ENCODE measurements around the gene RALGPS1.

RALGPS1 gene

DNA sequence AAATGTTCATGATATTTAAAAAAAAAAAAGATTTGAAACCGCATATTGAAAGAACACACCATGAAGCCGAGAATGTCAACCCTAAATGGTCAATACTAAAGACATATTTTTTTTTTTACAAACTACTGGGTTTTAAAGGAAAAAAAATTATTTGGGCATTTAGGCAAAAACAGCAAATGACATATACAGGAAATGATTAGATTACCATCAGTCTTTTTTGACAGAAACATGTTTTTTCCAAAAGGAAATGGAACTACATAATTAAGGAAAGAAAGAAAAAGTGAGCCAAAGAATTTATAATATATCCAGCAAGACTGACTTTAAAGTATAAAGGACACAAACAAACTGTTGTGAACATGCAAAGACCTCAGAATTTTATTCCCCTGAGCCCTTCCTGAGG, 56.7 kb downstream of the RALGPS1 start:
- Histone ChIP-seq H3K36me3 (ENCODE audit: control insufficient read depth in 1 of 2, insufficient read depth in 2 of 2, low read length in 2 of 2) (no peaks in the 10 kb centered on the region), H3K14ac (ENCODE audit: low read length) (no peak overlapping the region), H2AK5ac (ENCODE audit: low read length) (no peak overlapping the region), H2BK120ac (ENCODE audit: insufficient read depth, low read length, poor library complexity) (no peak overlapping the region), H3K4me1 (ENCODE audit: control insufficient read depth in 1 of 2, insufficient read depth in 2 of 2, low read length in 2 of 2) (no peaks in the 10 kb centered on the region), H4K8ac (ENCODE audit: low read depth, low read length) (no peak overlapping the region), H3K27me3 (ENCODE audit: insufficient read depth, low read length) (no peaks in the 10 kb centered on the region), H3K18ac (ENCODE audit: low read length) (no peak overlapping the region), H3K79me1 (ENCODE audit: low read length) (no peaks in the 10 kb centered on the region), H4K12ac (ENCODE audit: low read depth, low read length) (no peak overlapping the region), H3K79me2 (ENCODE audit: control insufficient read depth, insufficient read depth, low read length, poor library complexity) (no peaks in the 10 kb centered on the region), H3K4ac (ENCODE audit: low read depth, low read length) (no peak overlapping the region), H2BK12ac (ENCODE audit: low read length) (no peak overlapping the region), H2BK5ac (ENCODE audit: low read depth, low read length, poor library complexity) (no peak overlapping the region), H3K9ac (ENCODE audit: low read length) (no peak overlapping the region), H2AFZ (ENCODE audit: insufficient read depth, low read length, poor library complexity) (no peak overlapping the region), H3K4me3 (ENCODE audit: low read depth, low read length) (no peak overlapping the region), H4K91ac (ENCODE audit: low read depth, low read length) (no peak overlapping the region), H3K23ac (ENCODE audit: low read length) (no peak overlapping the region), H3K9me3 (ENCODE audit: insufficient read depth, low read depth, low read length) (no peaks in the 10 kb centered on the region), H3K27ac (ENCODE audit: low read depth, low read length) (no peak overlapping the region), H3K4me2 (ENCODE audit: low read length) (no peak overlapping the region)
- DNase-seq, result no peak
- no CpG with 5 or more reads among the region's 2 CpGs for WGBS (ENCODE audit: extremely low coverage, insufficient coverage, insufficient read length)

- WGBS (ENCODE audit: extremely low coverage, insufficient coverage, insufficient read length), result no CpG with 5 or more reads among the region's 10 CpGs
- H3K4me1 ChIP-seq (ENCODE audit: control insufficient read depth in 1 of 2, insufficient read depth in 2 of 2, low read length in 2 of 2), result no peaks in the 10 kb centered on the region
- no peak overlapping the region for H2BK120ac ChIP-seq (ENCODE audit: insufficient read depth, low read length, poor library complexity)
- no peak overlapping the region for H4K8ac ChIP-seq (ENCODE audit: low read depth, low read length)
- no peak overlapping the region for H3K4me2 ChIP-seq (ENCODE audit: low read length)
- no peak overlapping the region for H2BK5ac ChIP-seq (ENCODE audit: low read depth, low read length, poor library complexity)
- no peak overlapping the region for H3K4ac ChIP-seq (ENCODE audit: low read depth, low read length)
- H4K12ac ChIP-seq (ENCODE audit: low read depth, low read length), result no peak overlapping the region
- no peak overlapping the region for H4K91ac ChIP-seq (ENCODE audit: low read depth, low read length)
- H3K79me2 ChIP-seq (ENCODE audit: control insufficient read depth, insufficient read depth, low read length, poor library complexity), result no peaks in the 10 kb centered on the region
- no peak overlapping the region for H3K4me3 ChIP-seq (ENCODE audit: low read depth, low read length)
- H3K27me3 ChIP-seq (ENCODE audit: insufficient read depth, low read length), result no peaks in the 10 kb centered on the region
- no peaks in the 10 kb centered on the region for H3K36me3 ChIP-seq (ENCODE audit: control insufficient read depth in 1 of 2, insufficient read depth in 2 of 2, low read length in 2 of 2)
- no peaks in the 10 kb centered on the region for H3K9me3 ChIP-seq (ENCODE audit: insufficient read depth, low read depth, low read length)
- no peak overlapping the region for H3K9ac ChIP-seq (ENCODE audit: low read length)
- H2AK5ac ChIP-seq (ENCODE audit: low read length), result no peak overlapping the region
- DNase-seq, result no peak
- H3K79me1 ChIP-seq (ENCODE audit: low read length), result no peaks in the 10 kb centered on the region
- no peak overlapping the region for H3K27ac ChIP-seq (ENCODE audit: low read depth, low read length)
- H3K18ac ChIP-seq (ENCODE audit: low read length), result no peak overlapping the region
- no peak overlapping the region for H2AFZ ChIP-seq (ENCODE audit: insufficient read depth, low read length, poor library complexity)
- no peak overlapping the region for H3K23ac ChIP-seq (ENCODE audit: low read length)
- H3K14ac ChIP-seq (ENCODE audit: low read length), result no peak overlapping the region
- H2BK12ac ChIP-seq (ENCODE audit: low read length), result no peak overlapping the region
These were observed 59.3 kb downstream of the RALGPS1 start for GRCh38 chr9:126973651-126974529.

- no peak overlapping the region for H2AFZ ChIP-seq (ENCODE audit: insufficient read depth, low read length, poor library complexity)
- no peak overlapping the region for H3K27ac ChIP-seq (ENCODE audit: low read depth, low read length)
- no peak overlapping the region for H3K18ac ChIP-seq (ENCODE audit: low read length)
- no peaks in the 10 kb centered on the region for H3K4me1 ChIP-seq (ENCODE audit: control insufficient read depth in 1 of 2, insufficient read depth in 2 of 2, low read length in 2 of 2)
- H3K4me3 ChIP-seq (ENCODE audit: low read depth, low read length), result no peak overlapping the region
- no peak overlapping the region for H3K9ac ChIP-seq (ENCODE audit: low read length)
- no peak overlapping the region for H3K23ac ChIP-seq (ENCODE audit: low read length)
- no peak overlapping the region for H2BK120ac ChIP-seq (ENCODE audit: insufficient read depth, low read length, poor library complexity)
- no peaks in the 10 kb centered on the region for H3K27me3 ChIP-seq (ENCODE audit: insufficient read depth, low read length)
- H4K91ac ChIP-seq (ENCODE audit: low read depth, low read length), result no peak overlapping the region
- no peaks in the 10 kb centered on the region for H3K79me1 ChIP-seq (ENCODE audit: low read length)
- H4K12ac ChIP-seq (ENCODE audit: low read depth, low read length), result no peak overlapping the region
- H4K8ac ChIP-seq (ENCODE audit: low read depth, low read length), result no peak overlapping the region
- H3K14ac ChIP-seq (ENCODE audit: low read length), result no peak overlapping the region
- H2BK5ac ChIP-seq (ENCODE audit: low read depth, low read length, poor library complexity), result no peak overlapping the region
- no peak overlapping the region for H3K4ac ChIP-seq (ENCODE audit: low read depth, low read length)
- H3K9me3 ChIP-seq (ENCODE audit: insufficient read depth, low read depth, low read length), result no peaks in the 10 kb centered on the region
- no peak for DNase-seq
- H3K36me3 ChIP-seq (ENCODE audit: control insufficient read depth in 1 of 2, insufficient read depth in 2 of 2, low read length in 2 of 2), result no peaks in the 10 kb centered on the region
- H2BK12ac ChIP-seq (ENCODE audit: low read length), result no peak overlapping the region
- no peak overlapping the region for H2AK5ac ChIP-seq (ENCODE audit: low read length)
- WGBS (ENCODE audit: extremely low coverage, insufficient coverage, insufficient read length), result no CpG with 5 or more reads among the region's 6 CpGs
- H3K4me2 ChIP-seq (ENCODE audit: low read length), result no peak overlapping the region
- no peaks in the 10 kb centered on the region for H3K79me2 ChIP-seq (ENCODE audit: control insufficient read depth, insufficient read depth, low read length, poor library complexity)
These were observed 60.0 kb downstream of the RALGPS1 start for GRCh38 chr9:126974594-126974993.

- no peaks in the 10 kb centered on the region for H3K36me3 ChIP-seq (ENCODE audit: control insufficient read depth in 1 of 2, insufficient read depth in 2 of 2, low read length in 2 of 2)
- no peak overlapping the region for H3K4me2 ChIP-seq (ENCODE audit: low read length)
- no peak for DNase-seq
These were observed 61.0 kb downstream of the RALGPS1 start for GRCh38 chr9:126975327-126976220.

More at GRCh38 chr9:126975327-126976220, 61.0 kb downstream of the RALGPS1 start:
- H3K4me1 ChIP-seq (ENCODE audit: control insufficient read depth in 1 of 2, insufficient read depth in 2 of 2, low read length in 2 of 2), result no peaks in the 10 kb centered on the region
- H2BK5ac ChIP-seq (ENCODE audit: low read depth, low read length, poor library complexity), result no peak overlapping the region
- WGBS (ENCODE audit: extremely low coverage, insufficient coverage, insufficient read length), result no CpG with 5 or more reads among the region's 8 CpGs
- no peak overlapping the region for H4K8ac ChIP-seq (ENCODE audit: low read depth, low read length)
- no peaks in the 10 kb centered on the region for H3K79me1 ChIP-seq (ENCODE audit: low read length)
- no peak overlapping the region for H3K9ac ChIP-seq (ENCODE audit: low read length)
- H4K12ac ChIP-seq (ENCODE audit: low read depth, low read length), result no peak overlapping the region
- no peak overlapping the region for H3K4ac ChIP-seq (ENCODE audit: low read depth, low read length)
- H2BK120ac ChIP-seq (ENCODE audit: insufficient read depth, low read length, poor library complexity), result no peak overlapping the region
- no peak overlapping the region for H3K14ac ChIP-seq (ENCODE audit: low read length)
- no peak overlapping the region for H2AK5ac ChIP-seq (ENCODE audit: low read length)
- no peak overlapping the region for H3K23ac ChIP-seq (ENCODE audit: low read length)
- no peak overlapping the region for H3K18ac ChIP-seq (ENCODE audit: low read length)
- no peaks in the 10 kb centered on the region for H3K79me2 ChIP-seq (ENCODE audit: control insufficient read depth, insufficient read depth, low read length, poor library complexity)
- no peaks in the 10 kb centered on the region for H3K9me3 ChIP-seq (ENCODE audit: insufficient read depth, low read depth, low read length)
- no peak overlapping the region for H4K91ac ChIP-seq (ENCODE audit: low read depth, low read length)
- no peak overlapping the region for H2AFZ ChIP-seq (ENCODE audit: insufficient read depth, low read length, poor library complexity)
- no peaks in the 10 kb centered on the region for H3K27me3 ChIP-seq (ENCODE audit: insufficient read depth, low read length)
- no peak overlapping the region for H2BK12ac ChIP-seq (ENCODE audit: low read length)
- H3K4me3 ChIP-seq (ENCODE audit: low read depth, low read length), result no peak overlapping the region
- H3K27ac ChIP-seq (ENCODE audit: low read depth, low read length), result no peak overlapping the region
